ENCODE results near the gene CASKIN2. TPM values are rescaled to one million over a fixed set of nuclear protein-coding genes. Genes with fewer than 3 reads are reported as not detected.

Gene CASKIN2, protein sequence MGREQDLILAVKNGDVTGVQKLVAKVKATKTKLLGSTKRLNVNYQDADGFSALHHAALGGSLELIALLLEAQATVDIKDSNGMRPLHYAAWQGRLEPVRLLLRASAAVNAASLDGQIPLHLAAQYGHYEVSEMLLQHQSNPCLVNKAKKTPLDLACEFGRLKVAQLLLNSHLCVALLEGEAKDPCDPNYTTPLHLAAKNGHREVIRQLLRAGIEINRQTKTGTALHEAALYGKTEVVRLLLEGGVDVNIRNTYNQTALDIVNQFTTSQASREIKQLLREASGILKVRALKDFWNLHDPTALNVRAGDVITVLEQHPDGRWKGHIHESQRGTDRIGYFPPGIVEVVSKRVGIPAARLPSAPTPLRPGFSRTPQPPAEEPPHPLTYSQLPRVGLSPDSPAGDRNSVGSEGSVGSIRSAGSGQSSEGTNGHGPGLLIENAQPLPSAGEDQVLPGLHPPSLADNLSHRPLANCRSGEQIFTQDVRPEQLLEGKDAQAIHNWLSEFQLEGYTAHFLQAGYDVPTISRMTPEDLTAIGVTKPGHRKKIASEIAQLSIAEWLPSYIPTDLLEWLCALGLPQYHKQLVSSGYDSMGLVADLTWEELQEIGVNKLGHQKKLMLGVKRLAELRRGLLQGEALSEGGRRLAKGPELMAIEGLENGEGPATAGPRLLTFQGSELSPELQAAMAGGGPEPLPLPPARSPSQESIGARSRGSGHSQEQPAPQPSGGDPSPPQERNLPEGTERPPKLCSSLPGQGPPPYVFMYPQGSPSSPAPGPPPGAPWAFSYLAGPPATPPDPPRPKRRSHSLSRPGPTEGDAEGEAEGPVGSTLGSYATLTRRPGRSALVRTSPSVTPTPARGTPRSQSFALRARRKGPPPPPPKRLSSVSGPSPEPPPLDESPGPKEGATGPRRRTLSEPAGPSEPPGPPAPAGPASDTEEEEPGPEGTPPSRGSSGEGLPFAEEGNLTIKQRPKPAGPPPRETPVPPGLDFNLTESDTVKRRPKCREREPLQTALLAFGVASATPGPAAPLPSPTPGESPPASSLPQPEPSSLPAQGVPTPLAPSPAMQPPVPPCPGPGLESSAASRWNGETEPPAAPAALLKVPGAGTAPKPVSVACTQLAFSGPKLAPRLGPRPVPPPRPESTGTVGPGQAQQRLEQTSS (N-terminal part only)
- 10 to 100 TPM; 16.0 to 35.8 TPM for total RNA-seq

DNA sequence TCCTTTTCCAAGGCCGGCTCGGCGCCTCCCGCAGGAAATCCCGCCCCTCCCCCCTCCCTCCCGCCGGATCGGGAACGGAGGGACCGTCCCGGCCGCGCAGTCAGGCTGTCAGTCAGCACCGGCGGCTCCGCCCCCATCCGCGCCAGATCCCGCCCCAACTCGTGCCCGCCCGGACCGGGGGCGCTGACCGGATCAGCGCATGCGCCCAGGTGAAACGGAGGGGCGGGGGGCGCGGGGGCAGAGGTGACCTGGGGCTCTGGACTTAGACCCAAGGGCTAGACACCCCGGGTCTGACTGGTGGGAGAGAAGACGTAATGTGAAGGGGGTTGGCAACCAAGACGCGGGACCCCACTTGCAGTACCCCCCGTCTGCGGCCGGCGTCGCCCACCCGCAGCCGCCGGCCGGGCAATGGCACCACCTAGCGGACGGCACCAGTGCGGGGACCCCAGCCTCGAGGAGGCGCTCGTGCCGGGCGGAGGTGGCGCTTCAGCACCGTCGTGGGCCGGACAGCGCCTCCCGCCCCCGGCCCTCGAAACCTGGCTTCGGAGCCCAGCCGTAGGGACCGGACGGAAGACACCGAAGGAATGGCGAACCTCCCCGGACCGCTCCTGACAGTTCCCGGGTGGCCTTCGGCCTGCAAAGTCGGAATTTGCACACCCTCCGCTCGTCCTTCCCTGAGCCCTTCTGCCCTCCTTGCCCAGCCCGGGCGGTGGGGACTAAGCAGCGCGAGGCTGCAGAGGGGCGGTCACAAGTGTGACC lies at the start of gene CASKIN2:
CASKIN2 (minus strand) TSS at position 42 of the 759 bp plus-strand sequence. CDS start 1,733 bp downstream, outside the sequence.
- no peaks in the 10 kb centered on the region for H3K9me3 ChIP-seq
- peak within 1 kb of the TSS; percentile 75 to 79 for H3K27ac ChIP-seq
- no peaks in the 10 kb centered on the region for H3K27me3 ChIP-seq (replicated peaks; ENCODE audit: insufficient read depth)
- intact Hi-C loops (cut with DNase I): loop anchor here (2.0 to 10.0 kb wide), 4 partner anchors 73 to 229 kb away; no protein-coding TSS in a partner anchor
- TF ChIP-seq, protein P1, sequence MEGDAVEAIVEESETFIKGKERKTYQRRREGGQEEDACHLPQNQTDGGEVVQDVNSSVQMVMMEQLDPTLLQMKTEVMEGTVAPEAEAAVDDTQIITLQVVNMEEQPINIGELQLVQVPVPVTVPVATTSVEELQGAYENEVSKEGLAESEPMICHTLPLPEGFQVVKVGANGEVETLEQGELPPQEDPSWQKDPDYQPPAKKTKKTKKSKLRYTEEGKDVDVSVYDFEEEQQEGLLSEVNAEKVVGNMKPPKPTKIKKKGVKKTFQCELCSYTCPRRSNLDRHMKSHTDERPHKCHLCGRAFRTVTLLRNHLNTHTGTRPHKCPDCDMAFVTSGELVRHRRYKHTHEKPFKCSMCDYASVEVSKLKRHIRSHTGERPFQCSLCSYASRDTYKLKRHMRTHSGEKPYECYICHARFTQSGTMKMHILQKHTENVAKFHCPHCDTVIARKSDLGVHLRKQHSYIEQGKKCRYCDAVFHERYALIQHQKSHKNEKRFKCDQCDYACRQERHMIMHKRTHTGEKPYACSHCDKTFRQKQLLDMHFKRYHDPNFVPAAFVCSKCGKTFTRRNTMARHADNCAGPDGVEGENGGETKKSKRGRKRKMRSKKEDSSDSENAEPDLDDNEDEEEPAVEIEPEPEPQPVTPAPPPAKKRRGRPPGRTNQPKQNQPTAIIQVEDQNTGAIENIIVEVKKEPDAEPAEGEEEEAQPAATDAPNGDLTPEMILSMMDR (IDR thresholded peaks at IDR 0.05): peak; percentile 96 to 99 (median 98)
- TF ChIP-seq POLR2A (IDR thresholded peaks at IDR 0.05) (peak; percentile 8), POLR2AphosphoS5 (IDR thresholded peaks at IDR 0.05) (peak; percentile 76)
- DNase-seq (ENCODE audit: low spot score): peak; percentile 95
- under 1% methylated on average over 64 of the region's 78 CpGs for WGBS
- H3K36me3 ChIP-seq: no peaks in the 10 kb centered on the region
- H3K4me1 ChIP-seq (replicated peaks): peaks cover 7% of the 10 kb centered on the region
- H3K4me3 ChIP-seq: peak within 1 kb of the TSS; percentile 82

DNA sequence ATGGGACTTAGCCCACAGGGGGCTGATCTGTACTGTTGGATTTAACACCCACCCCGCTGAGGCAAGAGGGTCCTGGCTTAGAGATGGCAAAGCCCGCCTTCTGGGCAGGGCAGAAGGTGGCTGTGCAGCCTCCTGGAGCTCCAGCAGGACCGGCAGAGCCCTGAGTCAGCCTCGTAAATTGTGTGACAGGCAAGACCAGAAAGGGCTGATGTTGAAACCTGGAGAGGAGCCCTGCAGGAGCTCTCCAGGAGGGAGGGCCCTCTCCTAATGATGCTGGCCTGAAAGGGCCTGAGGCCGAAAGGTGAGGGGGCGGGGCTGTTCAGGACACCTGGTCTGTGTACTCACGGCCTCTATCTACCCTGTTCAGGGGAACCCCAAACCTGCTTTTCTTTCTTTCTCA lies 49.7 kb upstream of the CASKIN2 start:
- 39% methylated on average over 7 of the region's 7 CpGs for WGBS
- no peaks in the 10 kb centered on the region for H3K9me3 ChIP-seq
- intact Hi-C loops (cut with DNase I): no loop called here
- no peaks in the 10 kb centered on the region for H3K4me1 ChIP-seq (replicated peaks)
- no peak overlapping the region for H3K27ac ChIP-seq
- H3K36me3 ChIP-seq: peaks cover 5% of the 10 kb centered on the region in 2 donors
- H3K4me3 ChIP-seq: no peak overlapping the region
- peak; percentile 62 for DNase-seq (ENCODE audit: low spot score)
- TF ChIP-seq POLR2AphosphoS5 (IDR thresholded peaks at IDR 0.05): peak; percentile 67
- TF ChIP-seq POLR2A (IDR thresholded peaks at IDR 0.05): no peak
- no peaks in the 10 kb centered on the region for H3K27me3 ChIP-seq (replicated peaks; ENCODE audit: insufficient read depth)

DNA sequence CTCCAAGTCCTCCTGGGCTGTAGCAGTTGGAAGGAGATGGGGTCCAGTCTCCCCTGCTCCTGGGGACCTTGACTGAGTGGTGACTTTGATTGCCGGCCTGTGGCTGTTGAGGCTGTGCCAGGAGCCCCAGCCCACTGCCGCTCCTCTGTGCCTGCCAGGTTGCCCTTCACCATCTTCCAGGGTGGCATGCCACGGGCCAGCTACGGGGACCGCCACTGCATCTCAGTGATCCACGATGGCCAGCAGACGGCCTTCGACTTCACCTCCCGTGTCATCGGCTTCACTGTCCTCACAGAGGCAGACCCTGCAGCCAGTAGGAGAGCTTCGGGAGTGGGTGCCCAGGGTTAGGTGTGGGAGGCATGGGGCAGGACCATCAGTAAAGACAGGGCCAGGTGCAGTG lies 48.9 kb upstream of the CASKIN2 start:
- WGBS: 91% methylated on average over 11 of the region's 11 CpGs
- DNase-seq (ENCODE audit: low spot score): no peak
- TF ChIP-seq, protein P1 (IDR thresholded peaks at IDR 0.05): no peak
- TF ChIP-seq POLR2AphosphoS5 (IDR thresholded peaks at IDR 0.05) (no peak), POLR2A (IDR thresholded peaks at IDR 0.05) (no peak)
- H3K27ac ChIP-seq: no peak overlapping the region
- H3K4me1 ChIP-seq (replicated peaks): no peaks in the 10 kb centered on the region
- H3K27me3 ChIP-seq (replicated peaks; ENCODE audit: insufficient read depth): no peaks in the 10 kb centered on the region
- no peak overlapping the region for H3K4me3 ChIP-seq
- intact Hi-C loops (cut with DNase I): no loop called here
- H3K36me3 ChIP-seq: peaks cover 5% of the 10 kb centered on the region in 2 donors
- no peaks in the 10 kb centered on the region for H3K9me3 ChIP-seq

DNA sequence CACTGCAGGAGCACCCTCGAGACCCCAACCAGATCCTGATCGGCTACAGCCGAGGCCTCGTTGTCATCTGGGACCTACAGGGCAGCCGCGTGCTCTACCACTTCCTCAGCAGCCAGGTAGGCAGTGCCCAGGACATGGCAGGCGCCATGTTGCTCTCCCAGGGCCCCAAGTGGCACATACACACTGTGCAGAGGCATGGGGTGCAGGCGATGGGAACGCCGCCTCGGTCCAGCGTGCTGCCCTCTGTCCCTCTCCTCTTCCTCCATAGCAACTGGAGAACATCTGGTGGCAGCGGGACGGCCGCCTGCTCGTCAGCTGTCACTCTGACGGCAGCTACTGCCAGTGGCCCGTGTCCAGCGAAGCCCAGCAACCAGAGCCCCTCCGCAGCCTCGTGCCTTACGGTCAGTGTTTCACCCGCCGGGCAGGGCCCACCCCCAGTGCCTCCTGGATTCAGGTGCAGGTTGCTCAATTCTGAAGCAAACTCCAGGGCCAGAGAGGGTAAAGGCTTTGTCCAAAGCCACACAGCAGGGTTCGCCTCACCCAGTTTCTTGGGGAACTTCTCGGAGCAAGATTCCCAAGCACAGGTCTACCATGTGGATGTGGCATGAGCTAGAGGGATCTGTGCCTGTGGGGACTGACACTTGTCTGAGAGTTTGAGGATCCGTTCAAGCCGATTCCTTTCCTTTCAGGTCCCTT lies 47.9 kb upstream of the CASKIN2 start:
- DNase-seq (ENCODE audit: low spot score): no peak
- intact Hi-C loops (cut with DNase I): no loop called here
- H3K4me1 ChIP-seq (replicated peaks): no peaks in the 10 kb centered on the region
- H3K9me3 ChIP-seq: no peaks in the 10 kb centered on the region
- TF ChIP-seq, protein P1 (IDR thresholded peaks at IDR 0.05): no peak
- TF ChIP-seq POLR2A (IDR thresholded peaks at IDR 0.05) (no peak), POLR2AphosphoS5 (IDR thresholded peaks at IDR 0.05) (no peak)
- peaks cover 5% of the 10 kb centered on the region in 2 donors for H3K36me3 ChIP-seq
- no peak overlapping the region for H3K27ac ChIP-seq
- H3K4me3 ChIP-seq: no peak overlapping the region
- no peaks in the 10 kb centered on the region for H3K27me3 ChIP-seq (replicated peaks; ENCODE audit: insufficient read depth)
- WGBS: 89% methylated on average over 24 of the region's 28 CpGs
